GM19099 (cell line): ENCODE data around the gene ZSCAN22.

Experiments used
- POLR2A ChIP-seq: IDR thresholded peaks from 3 replicates; pipeline ENCODE4 v1.6.1; 2011; ENCODE audit warnings: low read depth; ENCODE audit not compliant: insufficient read length; ENCODE audit errors: extremely low read depth

ZSCAN22 gene

GRCh38 chr19:58326914-58327726 is at the start of gene ZSCAN22:
TSS of gene ZSCAN22 (plus strand) at chr19:58326994. CDS start at chr19:58334803, 7,809 bp downstream.
- peak; percentile 71 for TF ChIP-seq POLR2A

- no peak for TF ChIP-seq POLR2A
Observed at GRCh38 chr19:58277197-58277596, 49.6 kb upstream of the ZSCAN22 start.

GRCh38 chr19:58277748-58278540 is 48.9 kb upstream of the ZSCAN22 start:
- no peak for TF ChIP-seq POLR2A

- peak; percentile 84 for TF ChIP-seq POLR2A
Observed at GRCh38 chr19:58278541-58279041, 48.2 kb upstream of the ZSCAN22 start, which contains the start of gene ZNF8. TSS of gene ZNF8 (plus strand) at chr19:58278955. CDS start at chr19:58279082, 127 bp downstream.

GRCh38 chr19:58279042-58279924 is 47.5 kb upstream of the ZSCAN22 start:
- TF ChIP-seq POLR2A = no peak

- TF ChIP-seq POLR2A = no peak
Observed at GRCh38 chr19:58279925-58280316, 46.9 kb upstream of the ZSCAN22 start.

- TF ChIP-seq POLR2A = no peak
Observed at GRCh38 chr19:58284199-58284598, 42.6 kb upstream of the ZSCAN22 start.

- TF ChIP-seq POLR2A = no peak
Observed at GRCh38 chr19:58291943-58292342, 34.9 kb upstream of the ZSCAN22 start.

GRCh38 chr19:58294743-58295374 is 31.9 kb upstream of the ZSCAN22 start:
- no peak for TF ChIP-seq POLR2A

- TF ChIP-seq POLR2A = no peak
Observed at GRCh38 chr19:58296104-58296503, 30.7 kb upstream of the ZSCAN22 start.

GRCh38 chr19:58300620-58301019 is 26.2 kb upstream of the ZSCAN22 start:
- no peak for TF ChIP-seq POLR2A

- TF ChIP-seq POLR2A = no peak
Observed at GRCh38 chr19:58304255-58304654, 22.5 kb upstream of the ZSCAN22 start.

GRCh38 chr19:58304748-58305064 is 22.1 kb upstream of the ZSCAN22 start:
- TF ChIP-seq POLR2A = no peak

GRCh38 chr19:58305065-58305931 is 21.5 kb upstream of the ZSCAN22 start, which contains the start of gene ERVK3-1:
TSS of gene ERVK3-1 (plus strand) at chr19:58305377. CDS start at chr19:58312169, 6,792 bp downstream.
- peak; percentile 98 for TF ChIP-seq POLR2A

GRCh38 chr19:58305932-58306323 is 20.9 kb upstream of the ZSCAN22 start:
- no peak for TF ChIP-seq POLR2A
